GM18858 (cell line): ENCODE data around the gene PCBP3.

ENCODE experiments used
- ATAC-seq: cut with Tn5 transposase; IDR thresholded peaks from one replicate; pipeline ENCODE4 v1.9.1; 2021; ENCODE audit not compliant: unreplicated experiment

The PCBP3 gene

DNA sequence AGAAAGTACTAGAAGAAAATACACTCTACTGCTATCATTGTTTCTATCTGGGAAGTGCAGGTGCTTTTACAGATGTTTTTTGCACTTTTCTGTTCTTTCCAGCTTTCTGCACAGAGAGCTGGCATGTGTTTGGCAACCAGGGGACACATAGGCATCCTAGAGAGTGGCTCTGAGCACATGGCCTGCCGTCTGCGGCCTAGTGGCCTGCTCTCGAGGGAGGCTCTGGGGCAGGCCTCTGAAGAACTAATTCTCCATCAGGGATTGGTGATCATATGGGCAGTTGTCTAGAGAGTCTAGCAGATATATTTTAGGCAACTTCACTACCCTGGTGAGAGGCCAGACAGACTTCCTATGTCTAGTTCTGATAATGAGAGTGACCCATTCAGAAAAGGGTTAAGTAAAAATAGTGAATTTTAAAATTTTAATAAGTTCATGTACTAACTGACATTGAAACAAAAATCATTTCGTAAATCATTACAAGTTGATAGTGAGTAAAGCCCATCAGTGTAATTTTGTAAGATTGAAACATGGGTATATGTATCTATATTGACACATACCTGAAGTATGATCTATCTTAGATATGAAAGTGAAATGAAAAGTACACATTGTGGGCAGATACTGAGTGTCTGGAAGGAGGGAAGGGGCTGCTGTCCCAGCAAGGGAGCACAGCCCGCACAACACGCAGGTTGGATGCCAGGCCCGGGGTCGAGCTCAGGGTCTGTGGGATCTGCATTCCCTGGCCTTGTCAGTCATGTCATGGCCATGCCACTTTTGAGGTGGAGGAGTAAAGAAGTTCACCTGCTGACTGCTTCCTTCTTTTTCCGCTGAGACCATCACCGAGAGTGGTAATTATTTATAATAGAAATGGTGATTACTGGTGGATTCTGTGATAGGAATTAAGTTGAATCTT, 79.8 kb downstream of the PCBP3 start:
- ATAC-seq: no peak

DNA sequence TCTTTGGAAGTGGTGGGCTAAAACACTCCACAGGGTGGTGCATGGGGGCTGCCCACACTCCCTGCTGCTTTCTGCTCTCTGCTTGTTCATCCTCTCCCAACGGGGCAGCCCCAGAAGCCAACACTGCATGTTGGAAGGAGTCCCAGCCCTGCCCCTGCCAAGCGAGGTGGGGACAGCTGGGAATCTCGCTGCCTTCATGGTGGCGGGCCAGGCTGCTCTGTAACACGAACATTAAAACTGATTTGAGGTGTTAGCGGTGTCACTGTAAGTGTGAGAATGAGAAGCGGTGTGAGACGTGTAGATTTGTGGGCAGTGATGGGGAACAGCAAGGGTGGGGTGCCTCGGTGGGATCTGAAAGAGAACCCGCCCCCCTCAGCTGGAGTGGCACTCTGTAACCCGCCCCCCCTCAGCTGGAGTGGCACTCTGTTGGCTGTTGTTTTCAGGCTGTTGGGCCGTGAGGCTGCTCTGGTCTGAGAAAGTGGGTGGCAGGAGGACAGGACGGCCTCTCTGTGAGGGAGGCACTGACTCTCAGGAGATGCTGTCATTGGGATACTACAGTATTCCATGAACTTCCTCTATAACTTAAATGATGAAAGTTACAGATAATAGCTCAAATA, 80.9 kb downstream of the PCBP3 start:
- no peak for ATAC-seq

DNA sequence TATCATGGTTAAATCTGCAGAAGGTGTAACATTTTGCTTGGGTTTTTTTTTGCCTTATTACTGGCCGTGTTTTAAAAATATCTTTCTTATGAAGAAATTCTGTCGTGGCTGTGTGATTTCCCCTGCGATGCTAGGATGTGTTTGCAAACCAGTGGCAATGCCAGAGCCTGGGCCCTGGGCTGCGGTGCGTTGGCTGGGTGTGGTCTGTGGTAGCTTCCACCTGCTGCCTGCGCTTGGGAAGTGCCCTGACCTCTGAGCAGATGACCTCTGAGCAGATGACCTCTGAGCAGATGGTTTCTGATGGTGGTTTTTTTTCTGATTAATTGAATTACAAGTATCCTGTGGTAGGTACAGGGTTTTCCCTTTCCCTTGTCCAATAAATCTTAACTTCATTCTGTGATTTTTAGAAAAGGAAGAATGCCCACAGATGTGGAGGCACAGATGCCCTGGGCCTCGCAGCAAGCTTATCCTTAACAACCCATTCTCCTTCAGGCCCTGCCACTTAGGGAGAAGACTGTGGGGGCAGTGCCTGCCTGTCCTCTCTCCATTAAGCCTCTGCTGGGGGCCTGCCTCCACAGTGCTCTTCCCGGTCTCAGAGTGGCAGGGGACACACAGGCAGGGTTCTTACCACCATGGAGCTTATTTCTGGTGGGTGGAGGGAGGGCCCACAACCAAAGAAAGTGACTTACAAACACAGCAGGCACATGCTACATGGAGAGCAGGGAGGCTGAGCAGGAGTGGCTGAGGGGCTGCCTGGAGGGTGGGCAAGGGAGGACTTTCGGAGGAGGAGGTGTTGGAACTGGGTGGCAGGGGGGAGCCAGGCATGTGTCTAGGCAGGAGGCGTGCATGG, 81.7 kb downstream of the PCBP3 start:
- ATAC-seq: no peak

- no peak for ATAC-seq
Observed at GRCh38 chr21:45725844-45726200, 82.3 kb downstream of the PCBP3 start.

DNA sequence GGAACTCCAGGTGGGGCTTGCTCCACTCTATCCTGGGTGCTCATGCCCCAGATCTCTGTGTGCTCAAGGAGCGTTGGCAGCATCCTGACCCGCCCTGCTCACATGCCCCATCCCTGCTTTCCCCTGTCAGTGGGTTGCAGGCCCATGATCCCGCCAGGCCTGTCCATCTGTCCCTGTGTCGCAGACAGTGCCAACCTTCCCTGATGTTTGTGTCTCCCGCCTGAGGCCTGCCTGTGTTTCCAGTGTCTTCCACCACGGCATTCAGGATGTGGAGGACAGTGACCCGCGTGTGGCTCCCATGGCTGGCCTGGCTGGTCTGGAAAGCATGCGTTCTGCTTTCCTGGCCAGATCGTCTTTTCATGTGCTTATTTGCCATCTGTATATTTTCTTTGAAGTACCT, 82.9 kb downstream of the PCBP3 start:
- no peak for ATAC-seq

DNA sequence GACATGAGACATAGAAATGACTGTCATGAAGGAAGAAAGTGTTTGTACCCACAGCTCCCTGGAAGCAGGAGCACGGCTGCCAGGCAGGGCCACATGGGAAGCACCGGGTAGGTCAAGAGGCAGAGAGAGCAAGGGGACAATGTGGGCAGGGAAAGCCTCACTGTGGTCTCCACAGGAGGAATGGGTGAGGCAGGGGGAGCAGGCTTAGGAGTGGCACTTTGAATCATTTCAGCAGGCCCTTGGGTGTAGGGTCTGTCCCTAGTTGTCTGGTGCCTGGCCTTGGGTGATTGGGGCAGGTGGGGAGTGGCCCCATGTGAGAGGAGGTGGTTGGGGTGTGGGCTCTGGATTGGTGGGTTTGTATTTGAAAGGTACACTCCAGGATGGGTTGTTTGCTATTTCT, 83.9 kb downstream of the PCBP3 start:
- no peak for ATAC-seq

DNA sequence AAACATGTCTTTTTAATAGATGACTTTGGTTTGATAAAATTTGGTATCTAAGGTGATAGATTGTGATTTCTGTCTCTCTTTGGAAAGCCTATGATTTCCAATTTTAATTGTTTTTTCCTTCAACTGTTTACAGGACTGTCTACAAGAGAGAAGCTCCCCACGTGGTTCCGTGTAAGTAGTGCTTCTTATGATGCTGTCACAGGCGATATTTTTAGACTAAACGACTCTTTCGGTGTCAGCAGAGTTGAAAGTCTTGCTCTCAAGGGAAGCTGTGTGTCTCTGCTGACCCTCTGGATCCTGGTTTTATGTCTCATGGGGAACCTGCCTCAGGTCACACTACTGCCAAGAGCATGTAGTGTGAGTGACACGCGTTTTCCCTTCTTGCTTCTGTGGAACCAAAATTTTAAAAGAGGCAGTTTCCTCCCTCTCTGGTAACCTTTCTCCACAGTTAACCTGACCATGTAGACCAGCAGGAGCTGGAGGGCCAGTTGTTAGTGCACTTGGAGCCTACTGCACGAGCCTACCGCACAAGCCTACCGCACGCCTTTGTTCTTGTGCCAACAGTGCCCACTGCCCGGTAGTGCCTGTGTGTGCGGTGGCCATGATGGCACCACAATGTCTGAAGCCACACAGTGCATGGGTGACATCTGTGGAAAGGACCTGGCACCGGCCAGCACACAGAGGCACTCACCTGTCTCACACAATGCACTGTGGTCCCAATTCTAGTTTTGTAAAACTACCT, 91.9 kb downstream of the PCBP3 start:
- ATAC-seq: no peak

DNA sequence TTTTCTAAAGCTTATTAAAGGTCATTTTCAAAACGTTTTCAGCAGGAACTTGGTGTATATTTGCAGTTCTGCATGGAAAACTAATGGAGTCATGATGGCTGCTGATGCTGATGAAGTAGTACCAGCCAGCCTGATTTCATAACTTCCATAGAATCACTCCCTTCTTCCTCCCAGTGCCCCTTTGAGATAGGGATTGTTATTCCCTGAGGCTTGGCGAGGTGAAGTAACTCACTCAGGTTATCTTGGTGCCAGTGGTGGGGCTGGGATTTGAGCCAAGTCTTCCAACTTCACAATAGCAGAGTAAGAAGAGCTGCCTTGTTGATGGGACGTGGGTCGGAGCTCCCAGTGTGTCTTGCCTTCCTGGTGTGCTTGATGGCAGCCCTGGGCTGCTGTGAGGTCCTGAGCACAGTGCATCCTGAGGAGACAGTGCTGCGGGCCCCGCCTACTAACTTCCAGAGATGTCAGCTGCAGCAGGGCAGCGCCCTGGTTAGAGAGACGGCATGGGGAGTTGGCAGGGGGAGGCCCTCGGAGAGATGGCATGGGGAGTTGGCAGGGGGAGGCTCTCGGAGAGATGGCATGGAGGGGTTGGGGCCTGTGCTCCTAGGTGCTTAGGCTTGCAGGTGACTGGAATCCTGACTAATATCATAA, 92.6 kb downstream of the PCBP3 start:
- ATAC-seq: no peak

DNA sequence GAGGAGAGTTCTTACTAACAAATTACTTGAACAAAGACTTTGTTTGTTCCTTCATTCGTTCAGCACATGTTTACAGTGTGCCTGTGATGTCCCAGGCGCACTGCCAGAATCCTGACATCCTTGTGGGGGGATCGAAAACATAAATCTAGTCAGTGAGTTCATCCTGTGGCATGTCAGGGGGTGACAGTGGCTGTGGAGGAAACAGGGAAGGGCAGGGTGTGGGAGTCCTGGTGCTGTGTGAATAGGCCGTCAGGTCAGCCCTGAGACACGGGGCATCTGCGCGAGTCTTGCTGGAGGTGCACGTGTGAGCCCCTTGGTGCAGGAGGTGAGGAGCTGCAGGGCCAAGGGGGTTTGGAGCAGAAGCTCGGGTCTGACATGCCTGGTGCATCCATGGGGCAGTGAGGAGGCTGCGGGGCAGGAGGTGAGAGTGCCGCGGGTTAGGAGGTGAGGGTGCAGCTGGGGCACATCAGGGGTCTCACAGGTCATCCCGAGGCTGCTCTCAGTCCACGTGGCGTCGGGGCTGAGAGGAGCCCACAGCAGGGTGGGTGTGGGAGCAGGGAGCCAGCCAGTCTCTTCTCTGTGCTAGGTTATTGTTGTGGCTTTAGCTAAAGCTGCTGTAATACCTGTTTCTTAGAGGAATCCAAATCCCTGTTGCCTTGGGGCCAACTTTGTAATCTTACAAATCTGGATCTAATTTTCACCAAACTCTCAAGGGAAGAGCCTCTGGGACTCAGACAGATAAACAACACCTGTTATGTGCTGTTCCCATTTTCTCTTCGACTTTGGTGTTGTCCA, 93.4 kb downstream of the PCBP3 start:
- ATAC-seq: no peak

DNA sequence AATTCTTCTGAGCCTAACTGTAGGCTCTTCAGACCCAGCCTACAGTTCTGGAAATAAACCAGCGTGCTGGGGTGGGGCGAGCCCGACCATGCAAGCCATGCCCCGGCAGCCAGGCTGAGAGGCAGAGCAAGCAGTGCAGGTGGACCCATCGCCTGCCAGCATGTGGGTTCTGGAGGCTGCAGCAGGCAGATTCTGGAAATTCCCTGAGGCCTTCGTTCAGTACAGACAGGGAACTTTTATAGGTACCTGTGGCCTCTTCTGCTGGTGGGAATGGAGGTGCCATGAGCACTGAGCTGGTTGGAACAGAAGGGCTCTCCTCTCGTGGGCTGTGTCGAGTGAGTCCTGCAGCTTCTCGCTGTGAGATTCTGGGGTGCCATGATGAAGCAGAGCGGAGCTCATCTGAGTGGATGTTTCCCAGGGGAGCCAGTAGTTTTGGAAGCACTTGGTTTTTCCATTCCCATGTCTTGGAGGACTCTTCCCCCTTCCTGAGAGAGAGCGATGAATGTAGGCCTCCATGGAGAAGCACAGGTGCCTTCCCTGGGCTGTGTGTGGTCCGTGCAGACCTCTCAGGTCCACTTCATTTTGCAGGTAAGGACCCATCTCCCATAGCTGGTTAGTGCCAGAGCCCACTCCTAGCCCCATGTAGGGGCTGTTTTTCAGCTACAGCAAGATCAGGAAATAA, 94.1 kb downstream of the PCBP3 start:
- no peak for ATAC-seq

GRCh38 chr21:45739218-45740087, 95.9 kb downstream of the PCBP3 start:
- no peak for ATAC-seq

DNA sequence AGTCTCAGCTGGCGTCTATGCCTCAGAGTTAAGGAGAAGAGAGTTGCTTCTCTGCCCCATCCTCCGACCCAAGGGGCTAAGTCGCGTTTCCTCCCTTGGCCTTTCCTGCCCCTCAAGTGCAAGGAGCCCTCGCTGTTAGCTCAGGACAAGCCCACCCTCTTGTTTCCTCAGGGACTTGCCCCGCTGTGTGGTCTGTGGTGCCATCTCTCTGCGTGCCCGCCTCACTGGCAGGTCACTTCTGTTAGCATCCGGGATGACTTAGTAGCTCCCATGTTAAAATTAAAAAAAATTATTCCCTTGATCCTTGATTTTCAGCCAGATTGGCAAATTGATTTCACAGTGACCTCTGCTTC, 96.5 kb downstream of the PCBP3 start:
- no peak for ATAC-seq

DNA sequence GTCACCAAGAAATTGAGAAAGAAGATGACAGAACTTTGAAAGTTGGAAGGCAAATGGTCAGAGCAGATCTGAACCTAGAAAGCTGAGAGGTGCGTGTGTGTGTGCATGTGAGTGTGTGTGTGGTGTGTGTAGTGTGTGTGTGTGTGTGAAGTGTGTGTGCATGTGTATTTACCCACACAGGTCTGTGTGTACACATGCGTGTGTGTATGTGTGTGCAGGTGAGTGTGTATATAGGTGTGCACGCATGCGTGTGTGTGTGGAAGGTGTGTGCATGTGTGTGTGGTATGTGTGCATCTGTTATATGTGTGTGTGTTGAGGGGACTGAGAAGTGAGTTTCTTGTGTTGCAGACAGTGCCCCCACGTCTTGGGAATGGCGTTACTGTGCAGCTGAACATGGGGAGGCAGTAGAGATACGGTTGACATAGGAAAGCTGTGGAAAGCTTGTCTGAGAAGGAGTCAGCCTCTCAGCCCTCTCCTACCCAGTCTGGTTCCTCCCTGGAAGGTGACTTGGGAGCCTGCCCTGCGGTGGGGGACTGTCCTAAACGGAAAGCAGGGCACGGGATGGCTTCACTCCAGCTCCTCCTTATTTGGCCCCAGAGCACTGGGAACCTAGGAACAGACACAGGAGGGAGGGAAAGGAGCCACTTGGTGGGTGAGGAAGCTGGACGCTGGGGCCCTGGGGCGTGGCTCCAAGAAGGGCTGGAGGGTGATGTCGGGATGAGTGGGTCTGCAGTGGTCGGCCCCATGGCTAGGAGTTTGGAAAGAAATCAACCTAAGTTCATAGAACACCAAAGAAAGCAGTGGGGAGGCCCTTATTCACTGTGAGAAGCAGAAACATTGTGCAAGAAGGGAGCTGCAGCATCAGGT, 97.2 kb downstream of the PCBP3 start:
- no peak for ATAC-seq

- no peak for ATAC-seq
Observed at GRCh38 chr21:45741691-45742090, 98.2 kb downstream of the PCBP3 start.

DNA sequence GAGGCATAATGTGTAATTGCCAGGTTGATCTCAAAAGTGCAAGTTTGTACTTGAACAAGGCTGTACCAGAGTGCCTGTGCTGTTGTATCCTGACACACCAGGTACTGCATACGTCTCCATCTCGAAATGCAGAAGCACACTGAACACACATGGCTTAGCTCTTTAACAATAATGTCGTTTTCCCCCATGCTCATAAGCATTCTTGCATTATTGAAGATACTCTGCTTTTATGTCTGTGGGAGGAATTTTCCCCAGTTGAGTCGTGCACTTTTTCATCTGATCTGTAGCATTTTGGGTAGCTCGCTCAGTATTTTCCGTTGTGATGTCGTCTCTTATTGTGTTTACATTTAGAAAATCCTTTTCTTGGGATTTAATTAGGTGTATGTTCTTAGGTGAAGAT, 98.7 kb downstream of the PCBP3 start:
- ATAC-seq: no peak

DNA sequence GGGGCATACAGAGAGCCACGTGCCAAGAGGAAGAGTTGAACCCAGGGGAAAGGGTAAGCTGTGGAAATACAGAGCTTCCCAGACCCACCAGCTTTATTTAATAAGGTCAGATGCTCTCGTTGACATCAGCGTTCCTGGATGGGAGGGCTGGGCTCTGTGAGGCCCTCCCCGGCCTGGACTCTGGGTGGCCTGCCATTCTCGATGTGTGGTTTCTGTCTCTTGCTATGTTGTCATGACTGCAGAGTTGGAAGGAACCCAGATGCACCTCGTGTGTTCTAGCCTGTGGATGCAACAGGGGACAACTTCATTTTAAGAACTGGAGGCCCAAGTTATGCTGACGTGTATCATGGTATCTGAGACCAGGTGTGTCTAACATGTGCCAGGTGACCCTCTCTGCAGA, 101.7 kb downstream of the PCBP3 start:
- ATAC-seq: no peak

DNA sequence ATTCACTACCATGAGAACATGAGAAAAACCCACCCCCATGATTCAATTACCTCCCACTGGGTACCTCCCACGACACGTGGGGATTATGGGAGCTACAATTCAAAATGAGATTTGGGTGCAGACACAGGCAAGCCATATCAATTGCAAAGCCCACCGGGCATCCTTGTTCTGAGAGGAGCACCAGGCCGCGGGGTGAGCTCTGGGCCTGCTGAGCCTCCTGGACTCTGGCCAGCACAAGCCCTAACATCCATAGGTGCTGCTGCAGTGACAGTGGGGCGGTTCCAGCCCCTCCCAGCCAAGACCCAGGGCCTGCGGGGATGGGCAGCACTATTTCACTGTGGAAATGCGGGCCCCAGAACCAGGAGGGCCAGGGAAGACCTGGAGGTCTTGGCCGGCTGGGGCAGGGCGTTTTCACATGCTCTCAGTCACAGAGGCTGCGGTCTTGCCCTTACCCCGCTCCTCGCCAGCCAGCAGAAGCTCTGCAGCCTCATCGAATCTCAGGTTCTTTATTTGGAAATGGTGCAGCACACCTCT, 103.8 kb downstream of the PCBP3 start:
- no peak for ATAC-seq
